Astrocyte of the hippocampus (primary cell): Measurements from ENCODE around the gene OR56A1.
A peak's percentile ranks its signal among the peaks of the same experiment; 100 is the strongest.
"Not testable (repeated sequence)": the region's sequence is repeated elsewhere in the genome, so short reads cannot be mapped to it uniquely, and the experiment has no call there.

Experiments
- DNase-seq: peaks from one replicate; pipeline ENCODE4 v3.0.0; 2011; ENCODE audit warnings: low read depth, low spot score

OR56A1 gene

GRCh38 chr11:6030708-6031405 is at the start of gene OR56A1:
TSS of gene OR56A1 (minus strand) at chr11:6030758. CDS start at chr11:6027692, 3,066 bp downstream.
- no peak for DNase-seq

- DNase-seq, result no peak
These were observed 48.9 kb upstream of the OR56A1 start for GRCh38 chr11:6079463-6079862.

- DNase-seq, result no peak
These were observed 47.2 kb upstream of the OR56A1 start for GRCh38 chr11:6077723-6078122.

- not testable (repeated sequence) for DNase-seq
These were observed 45.9 kb upstream of the OR56A1 start for GRCh38 chr11:6076443-6076842.

DNA sequence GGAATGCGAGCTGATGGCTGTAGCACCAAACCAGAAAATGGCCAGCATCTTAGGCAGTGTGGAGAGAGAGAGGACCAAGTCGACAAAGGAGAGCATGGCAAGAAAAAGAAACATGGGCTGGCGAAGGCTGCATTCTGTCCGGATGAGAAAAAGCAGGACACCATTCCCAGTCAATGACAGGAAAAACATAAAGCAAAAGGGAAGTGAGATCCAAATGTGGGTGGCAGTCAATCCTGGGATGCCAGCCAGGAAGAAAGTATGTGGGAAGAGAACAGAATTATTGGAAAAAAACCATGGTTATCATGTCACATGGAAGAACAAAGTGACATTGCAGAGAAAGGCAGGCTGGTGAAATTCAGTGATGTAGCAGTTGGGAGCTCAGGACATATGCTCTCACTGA is 36.9 kb upstream of the OR56A1 start:
- DNase-seq, result no peak

- DNase-seq, result no peak
These were observed 32.3 kb upstream of the OR56A1 start for GRCh38 chr11:6062691-6063358.

- no peak for DNase-seq
These were observed 30.9 kb upstream of the OR56A1 start for GRCh38 chr11:6061475-6061874.

DNA sequence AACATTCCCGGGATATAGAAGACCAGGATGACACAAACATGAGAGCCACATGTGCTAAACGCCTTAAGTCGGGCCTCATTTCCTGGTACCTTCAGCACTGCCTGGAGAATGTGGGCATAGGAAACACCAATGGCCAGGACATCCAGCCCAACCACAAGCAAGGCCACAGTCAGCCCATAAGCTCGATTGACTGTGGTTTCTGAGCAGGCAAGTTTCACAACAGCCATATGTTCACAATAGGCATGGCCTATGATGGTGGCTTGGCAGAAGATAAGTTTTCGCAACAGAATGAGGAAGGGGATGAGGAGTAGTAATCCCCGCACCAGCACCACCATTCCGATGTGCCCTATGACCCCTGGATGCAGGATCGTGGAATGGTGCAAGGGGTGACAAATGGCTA is 26.9 kb upstream of the OR56A1 start:
- no peak for DNase-seq

DNA sequence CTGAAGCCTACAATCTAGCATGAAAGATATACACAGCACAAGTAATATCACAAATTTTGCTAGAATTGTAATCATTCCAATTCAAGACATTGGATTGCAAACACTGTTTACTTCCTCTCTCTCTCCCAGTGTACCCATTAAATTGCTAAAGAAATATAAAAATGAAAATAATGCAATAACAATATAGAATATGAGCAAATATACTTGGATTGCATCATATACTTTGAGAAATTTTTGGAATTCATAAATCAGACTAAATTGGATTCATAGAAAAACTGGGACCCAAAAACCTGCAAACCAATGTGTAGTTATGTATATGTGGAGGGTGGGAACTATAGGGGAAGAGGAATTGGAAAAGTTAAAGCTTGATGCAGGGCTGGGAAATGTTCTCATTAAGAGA is 25.0 kb upstream of the OR56A1 start:
- no peak for DNase-seq

DNA sequence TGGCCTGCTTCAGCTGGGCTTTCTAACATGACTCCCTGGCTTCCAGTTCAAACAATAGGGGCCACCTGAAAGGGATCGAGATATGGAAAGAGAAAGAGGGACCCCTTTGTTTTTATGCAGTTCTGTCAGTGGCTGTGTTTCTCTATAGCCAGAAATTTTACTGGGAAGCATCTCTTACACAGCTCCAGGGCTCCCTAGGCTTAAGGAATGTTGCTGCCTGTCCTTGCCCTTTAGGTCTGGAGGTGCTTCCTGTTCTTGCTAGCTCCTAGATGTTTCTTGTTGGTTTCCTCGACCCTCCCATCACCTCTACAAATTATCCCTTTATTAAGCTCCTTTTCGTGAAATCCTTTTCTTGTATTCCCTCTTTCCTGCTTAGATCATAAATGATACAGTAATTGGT is 21.8 kb upstream of the OR56A1 start:
- no peak for DNase-seq

GRCh38 chr11:6040874-6041273 is 10.3 kb upstream of the OR56A1 start:
- DNase-seq, result no peak

DNA sequence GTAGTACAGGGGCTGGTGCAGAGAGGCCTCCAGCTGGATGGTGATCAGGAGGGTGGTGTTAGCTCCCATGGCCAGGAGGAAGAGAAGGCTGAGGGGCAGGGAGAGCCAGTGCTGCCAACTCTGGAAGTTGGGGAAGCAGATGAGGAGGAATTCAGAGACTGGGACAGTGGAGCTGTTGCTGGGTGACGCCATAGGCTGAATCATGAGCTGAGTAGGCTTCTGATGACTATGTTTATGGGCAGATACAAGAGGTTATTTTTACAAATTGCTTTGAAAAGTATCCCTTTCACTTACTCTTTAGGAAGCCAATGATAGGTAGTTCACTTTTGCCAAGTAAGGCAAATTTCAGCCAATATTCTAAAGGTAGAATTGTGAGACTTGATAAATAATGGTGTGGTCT is 3.1 kb downstream of the OR56A1 start:
- DNase-seq, result no peak

DNA sequence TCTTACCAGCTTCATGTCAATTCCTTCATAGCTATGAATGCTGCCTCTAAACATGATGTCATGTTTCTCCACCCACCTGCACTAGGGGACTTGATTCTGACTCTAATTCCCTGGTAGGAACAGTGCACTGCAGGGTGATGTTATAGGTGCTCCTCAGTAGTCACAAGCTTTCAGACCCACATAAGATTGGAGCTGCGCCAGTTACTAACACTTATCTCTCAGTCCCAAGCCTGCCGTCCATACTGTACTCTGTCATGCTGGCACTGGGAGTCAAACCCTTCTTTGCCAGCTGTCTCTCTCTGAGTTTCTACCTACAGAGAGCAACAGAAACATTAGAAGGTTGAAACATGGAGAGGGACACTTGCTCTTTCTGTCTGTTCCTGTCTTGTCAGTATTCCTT is 5.5 kb downstream of the OR56A1 start:
- DNase-seq, result no peak

DNA sequence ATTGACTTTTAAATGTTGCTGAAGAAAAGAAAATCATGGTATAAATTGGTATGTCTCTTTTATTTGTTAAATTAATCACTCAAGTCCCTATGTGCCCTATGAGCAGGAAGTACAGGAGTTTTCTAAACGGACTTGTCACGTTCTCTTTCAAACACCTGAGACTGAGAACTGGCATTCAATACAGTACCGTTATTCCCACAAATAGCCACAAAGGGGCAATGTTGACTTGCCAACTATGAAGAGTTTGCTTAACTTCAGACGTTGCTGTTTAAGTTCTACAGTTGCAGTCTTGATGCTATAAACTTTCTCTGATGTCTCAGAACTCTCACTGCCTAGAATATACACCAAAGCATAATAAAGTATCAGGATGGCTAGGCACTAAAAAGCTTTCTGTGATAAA is 7.6 kb downstream of the OR56A1 start:
- peak; percentile 48 for DNase-seq

DNA sequence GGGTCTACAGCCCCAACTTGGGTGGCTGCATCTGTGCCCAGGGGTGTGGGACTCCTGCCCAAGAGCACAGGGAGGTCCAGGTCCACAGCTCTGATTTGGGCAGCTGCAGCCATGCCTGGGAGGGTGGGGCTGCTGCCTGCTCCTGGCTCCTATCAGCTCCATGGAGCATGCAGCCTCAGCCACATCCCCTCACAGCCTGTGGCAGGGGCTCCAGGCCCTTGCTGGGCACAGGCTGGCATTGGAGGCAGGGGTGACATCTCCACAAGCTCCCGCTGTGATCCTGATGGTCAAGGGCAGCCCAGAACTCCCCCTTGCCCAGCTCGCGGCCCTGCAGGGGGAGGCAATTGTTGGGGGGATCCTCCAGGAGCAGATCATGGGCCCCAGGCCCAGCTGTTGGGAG is 17.5 kb downstream of the OR56A1 start:
- no peak for DNase-seq

DNA sequence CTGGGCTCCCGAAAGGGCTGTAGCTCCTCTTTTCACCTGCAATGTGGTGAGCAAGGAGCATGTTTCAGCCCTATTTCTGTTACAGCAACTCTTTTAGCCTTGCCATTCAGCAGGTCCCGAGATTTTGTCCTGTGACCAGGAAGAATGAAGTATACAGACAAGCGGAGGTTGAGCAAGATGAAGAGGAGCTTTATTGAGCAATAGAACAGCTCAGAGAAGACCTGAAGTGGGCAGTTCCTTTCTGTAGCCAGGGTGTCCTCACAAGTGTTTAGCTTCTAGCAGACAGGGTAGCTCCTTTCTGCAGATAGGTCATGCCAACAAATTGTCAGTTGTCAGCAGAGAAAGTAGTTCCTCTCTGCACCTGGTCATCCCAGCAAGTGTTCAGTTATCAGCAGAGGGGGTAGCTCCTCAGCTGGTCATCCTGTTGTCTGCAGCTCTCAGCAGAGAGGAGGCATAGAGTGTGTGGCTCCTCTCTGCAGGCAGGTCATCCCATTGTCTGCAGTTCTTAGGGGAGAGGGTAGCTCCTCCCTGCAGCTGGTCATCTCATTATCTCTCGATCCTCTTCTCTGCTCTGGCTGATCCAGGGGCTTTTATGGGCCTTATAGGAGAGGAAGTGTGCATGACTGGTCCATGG is 18.4 kb downstream of the OR56A1 start:
- no peak for DNase-seq

DNA sequence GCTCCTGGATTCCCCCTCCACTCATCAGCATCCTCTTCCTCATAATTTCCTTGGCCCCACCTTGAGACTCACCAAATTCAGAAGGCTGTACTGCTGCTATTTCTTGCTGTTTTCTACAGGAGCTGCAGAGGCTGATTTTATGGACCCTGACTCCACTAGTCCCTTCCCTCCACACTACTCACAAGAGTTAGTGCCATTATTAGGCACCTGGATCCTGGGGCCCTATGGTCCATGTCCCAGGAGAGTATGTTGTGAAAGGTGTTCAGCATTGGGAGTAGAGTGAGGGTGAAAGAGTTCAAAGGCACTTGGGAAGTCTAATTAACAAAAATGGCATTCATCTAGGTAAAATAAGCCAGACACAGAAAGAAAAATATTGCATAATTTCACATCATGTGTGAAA is 23.7 kb downstream of the OR56A1 start, which contains the start of gene OR56A4:
TSS of gene OR56A4 (minus strand) at position 101 of the 400 bp plus-strand sequence. CDS start 3,954 bp downstream, outside the sequence.
- DNase-seq, result no peak

- DNase-seq, result no peak
These were observed 24.2 kb downstream of the OR56A1 start for GRCh38 chr11:6006395-6006794.

GRCh38 chr11:6002202-6002699 is 28.3 kb downstream of the OR56A1 start:
- DNase-seq, result no peak

GRCh38 chr11:5994791-5995190 is 35.8 kb downstream of the OR56A1 start:
- no peak for DNase-seq

DNA sequence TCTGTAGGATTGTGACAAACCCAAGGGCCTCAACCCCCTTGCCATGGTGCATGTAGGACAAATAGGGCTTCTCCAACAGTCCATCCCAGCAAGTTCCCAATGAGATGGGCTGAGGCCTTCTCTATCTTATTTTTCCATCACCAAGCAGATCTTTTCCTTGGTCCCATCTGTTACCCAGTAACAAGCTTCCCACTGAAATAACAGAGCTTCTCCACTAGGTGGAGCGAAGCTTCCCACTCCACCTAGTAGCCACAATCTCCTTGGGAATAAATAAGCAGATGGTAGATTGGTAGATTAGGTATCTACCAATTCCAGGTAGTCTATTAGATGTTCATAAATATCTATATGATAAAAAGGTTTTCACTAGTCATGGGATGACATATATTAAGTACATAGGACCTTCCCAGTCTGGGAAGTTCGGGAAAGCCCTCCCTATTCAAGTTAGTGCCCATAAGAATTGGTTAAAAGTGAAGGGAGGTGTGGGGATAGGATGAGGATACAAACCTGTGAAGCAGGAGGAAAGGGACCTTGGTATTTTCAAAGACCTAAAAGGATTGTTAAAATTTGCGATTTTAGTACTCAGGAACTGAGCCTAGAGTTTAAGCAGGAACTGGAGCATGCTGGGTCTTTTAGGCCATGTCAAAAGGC is 37.8 kb downstream of the OR56A1 start:
- DNase-seq, result peak; percentile 11

DNA sequence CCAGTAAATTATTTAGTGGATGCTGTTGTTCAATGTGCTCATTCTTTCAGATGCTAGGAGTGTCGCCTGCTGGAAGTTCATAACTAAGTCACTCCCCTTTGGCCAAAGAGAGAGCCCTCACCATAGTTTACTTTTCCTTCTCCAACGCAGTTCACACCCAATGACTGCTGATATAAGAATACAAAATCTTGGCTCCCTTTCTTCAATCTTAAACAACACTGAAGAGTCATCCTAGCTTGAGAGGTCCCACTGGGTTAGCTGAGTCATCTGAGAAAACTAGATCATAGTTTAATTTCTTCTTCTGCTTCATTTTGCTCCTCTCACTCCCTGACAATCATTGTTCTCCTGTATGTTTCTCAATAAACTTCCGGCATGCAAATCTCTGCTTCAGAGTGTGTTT is 38.4 kb downstream of the OR56A1 start:
- no peak for DNase-seq
